ENCODE measurements around the gene TNNI2.

- TF ChIP-seq CTCF (IDR thresholded peaks at IDR 0.05) (no peak), POLR2A (IDR thresholded peaks at IDR 0.05) (no peak)
Measured at GRCh38 chr11:1796413-1797011, 42.3 kb upstream of the TNNI2 start.

All from suprapubic skin (tissue), 3 donors.